Pulmonary artery endothelial cell (primary cell): Measurements from ENCODE around the gene METTL21C. TPM values are rescaled to one million over a fixed set of nuclear protein-coding genes. Genes with fewer than 3 reads are reported as not detected.

Source experiments
- DNase-seq: peaks from one replicate; pipeline ENCODE4 v3.0.0-alpha.2; 2011; ENCODE audit warnings: low read depth, low spot score
- total RNA-seq: library from RNA; depleted of rRNA; stranded (reverse); fragments of >200 nt; gene quantifications from 2 replicates; pipeline ENCODE4 v1.2.3, GENCODE V29; 2014

The METTL21C gene
- total RNA-seq, 1 donor from 2014 or later, result not detected

DNA sequence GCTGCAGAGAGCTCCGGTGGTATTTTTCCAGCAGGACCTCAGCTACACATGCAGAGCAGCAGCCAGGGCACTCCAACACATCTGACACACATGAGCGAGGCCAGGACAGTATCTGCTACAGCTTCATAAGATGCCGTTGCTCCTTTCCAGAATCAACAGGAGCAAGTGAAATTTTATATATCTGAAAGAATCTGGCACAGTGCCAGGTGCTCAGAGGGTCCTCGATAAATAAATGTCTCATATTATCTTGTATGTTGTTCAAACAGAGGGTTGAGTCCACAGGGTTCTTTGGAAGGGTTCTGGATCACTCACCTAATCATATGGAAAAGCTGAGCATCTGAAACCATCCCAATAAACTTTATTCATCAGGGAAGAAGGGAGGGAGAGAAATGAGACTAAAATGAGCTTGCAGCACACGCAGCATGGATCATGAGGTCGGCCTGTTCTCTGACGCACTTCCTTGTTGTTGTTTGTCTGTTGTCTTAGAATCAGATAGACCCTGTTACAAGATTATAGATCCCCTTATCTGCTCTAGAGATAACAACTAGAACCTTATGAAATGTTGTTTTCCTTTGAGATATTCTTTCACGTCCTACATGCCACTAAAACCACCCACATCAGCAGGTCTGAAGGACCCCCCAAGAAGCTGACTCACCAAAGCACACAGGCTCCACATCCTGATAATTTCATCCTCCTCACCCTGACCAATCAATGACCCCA is 3.2 kb upstream of the METTL21C start:
- DNase-seq, result no peak

DNA sequence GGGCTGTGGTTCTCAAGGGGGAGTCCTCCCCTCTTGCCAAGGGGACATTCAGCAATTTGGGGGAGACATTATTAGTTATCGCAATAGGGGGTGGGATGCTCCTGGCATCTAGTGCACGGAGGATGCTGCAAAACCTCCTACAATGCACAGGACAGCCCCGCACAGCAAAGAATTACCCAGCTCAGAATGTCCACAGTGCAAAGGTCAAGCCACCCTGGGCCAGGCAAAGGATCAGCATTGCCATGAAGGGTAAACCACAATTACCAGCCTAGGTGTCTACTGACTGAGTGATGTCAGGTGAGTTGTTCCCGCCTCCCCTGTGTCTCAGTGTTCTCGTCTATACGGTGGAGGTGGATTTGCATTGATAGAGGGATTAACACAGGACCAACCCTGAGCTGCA is 2.4 kb upstream of the METTL21C start:
- DNase-seq, result no peak

GRCh38 chr13:102696465-102696864 is 1.6 kb upstream of the METTL21C start:
- DNase-seq, result no peak

GRCh38 chr13:102693776-102694175 is 1.1 kb downstream of the METTL21C start:
- no peak for DNase-seq

- no peak for DNase-seq
Observed at GRCh38 chr13:102693250-102693649, 1.6 kb downstream of the METTL21C start.

DNA sequence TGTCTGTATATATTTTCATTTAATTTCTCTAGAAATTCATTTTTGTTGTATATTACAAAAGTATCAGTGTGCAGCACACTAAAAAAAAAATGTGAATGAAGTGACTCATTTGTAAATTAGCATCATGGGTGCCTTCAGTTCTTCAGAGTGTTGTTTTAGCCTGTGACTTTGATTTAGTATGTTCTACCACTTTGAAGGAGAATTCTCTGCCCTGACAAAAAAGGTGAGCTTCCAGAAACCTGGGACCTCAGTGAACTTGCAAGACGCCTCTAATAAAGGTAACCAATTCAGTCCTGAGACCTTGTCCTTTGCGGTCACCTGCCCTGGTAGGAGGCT is 2.4 kb downstream of the METTL21C start:
- no peak for DNase-seq

DNA sequence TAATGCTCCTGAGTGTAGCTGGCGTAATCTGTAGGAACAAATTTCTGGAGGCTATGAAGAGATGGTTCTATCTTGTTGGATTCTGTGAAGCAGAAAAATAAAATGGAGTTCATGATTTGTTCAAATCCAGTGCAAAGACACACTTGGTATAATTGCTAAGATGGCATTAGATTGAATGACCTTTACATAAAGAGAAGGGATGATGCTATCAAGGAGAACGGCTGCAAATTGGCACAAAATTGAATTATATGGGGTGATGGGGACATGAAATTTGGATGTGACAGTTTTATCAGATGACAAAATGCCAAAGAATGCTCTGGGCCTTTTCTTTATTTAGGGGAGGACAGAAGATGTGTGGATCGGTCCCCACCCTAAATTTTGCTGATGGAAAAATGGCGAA is 4.0 kb downstream of the METTL21C start:
- no peak for DNase-seq

DNA sequence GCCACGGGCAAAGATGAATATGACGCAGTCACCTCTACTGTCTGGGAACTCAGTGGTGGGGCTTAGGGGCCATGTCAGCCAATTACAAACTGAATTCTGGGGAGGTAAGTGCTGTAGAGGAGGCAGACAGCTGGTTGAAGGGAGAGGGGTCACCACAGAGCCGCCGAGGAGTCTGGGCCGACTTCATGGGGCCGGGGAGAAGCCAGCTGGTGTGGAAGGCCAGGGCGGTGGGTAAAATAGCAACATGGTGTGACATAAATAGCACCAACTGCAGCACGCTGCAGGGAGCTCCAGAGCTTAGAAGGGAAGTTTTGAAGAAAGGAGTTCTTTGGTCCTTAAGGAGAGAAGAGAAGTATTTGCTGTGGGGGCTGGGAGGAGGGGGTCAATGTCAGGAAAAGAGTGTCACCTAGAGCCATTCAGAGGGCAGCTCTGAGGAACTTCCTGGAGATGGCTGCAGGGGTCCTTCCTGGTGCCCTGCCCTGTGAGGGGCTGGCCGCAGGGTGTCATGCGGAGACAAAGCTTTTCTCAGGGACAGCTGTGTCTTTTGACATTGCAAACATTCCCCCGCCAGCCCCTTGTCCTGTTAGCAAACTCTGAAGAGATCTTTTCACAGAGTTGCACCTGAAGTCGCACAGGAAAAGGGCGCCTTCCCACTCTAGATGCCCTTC is 6.4 kb downstream of the METTL21C start:
- DNase-seq, result no peak

DNA sequence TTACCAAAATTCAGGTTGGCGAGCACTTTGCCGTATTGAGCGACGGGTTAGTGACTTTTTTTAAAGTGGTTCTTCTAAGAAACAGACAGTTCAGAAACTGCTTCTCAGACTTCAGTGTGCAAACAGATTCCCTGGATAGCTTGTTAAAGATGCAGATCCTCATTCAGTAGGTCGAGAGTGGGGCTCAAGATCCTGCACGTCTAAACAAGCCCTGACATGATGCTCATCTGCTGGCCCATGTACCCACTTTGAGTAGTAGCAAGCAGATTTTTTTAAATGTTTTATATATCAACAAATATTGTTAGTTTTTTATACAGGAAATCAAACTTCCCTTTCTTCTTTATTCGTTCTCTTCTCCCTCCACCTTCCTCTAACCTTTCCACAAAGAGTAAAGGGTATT is 7.3 kb downstream of the METTL21C start:
- DNase-seq, result no peak

DNA sequence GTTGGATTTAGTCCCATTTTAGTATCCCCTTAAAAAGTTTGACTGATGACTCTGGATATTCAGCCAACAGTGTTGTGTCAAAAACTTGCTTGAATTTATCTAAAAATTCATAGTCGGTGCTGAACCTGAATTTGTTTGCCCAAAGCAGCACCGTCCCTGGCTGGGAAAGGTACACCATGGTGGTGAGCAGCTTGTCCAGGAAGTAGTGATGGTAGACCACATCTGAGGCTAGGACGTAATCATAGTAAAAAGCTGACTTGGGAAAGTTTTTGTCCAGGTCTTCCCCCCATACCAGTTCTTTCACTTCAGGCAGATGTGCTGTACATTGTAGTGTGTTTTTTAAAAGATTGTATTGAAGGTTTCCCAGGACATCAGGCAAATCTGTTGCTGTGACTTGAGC is 8.8 kb downstream of the METTL21C start:
- no peak for DNase-seq

DNA sequence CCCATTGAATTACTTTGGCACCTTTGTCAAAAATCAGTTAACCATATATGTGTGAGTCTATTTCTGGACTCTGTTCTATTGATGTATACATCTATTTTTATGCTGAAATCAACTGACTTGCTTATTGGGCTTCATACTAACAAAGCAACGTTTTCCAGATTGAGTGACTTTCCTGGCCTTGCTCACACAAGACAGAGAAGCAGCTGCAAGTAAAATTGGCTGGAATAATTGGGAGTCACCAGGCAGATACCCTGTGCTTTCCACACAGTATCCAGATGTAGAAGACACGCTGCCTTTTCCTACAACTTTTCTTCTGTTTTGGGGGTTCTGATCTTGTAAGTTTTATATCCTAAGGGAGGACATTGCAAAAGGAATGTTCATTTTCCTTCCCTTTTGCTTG is 11.2 kb downstream of the METTL21C start:
- no peak for DNase-seq

DNA sequence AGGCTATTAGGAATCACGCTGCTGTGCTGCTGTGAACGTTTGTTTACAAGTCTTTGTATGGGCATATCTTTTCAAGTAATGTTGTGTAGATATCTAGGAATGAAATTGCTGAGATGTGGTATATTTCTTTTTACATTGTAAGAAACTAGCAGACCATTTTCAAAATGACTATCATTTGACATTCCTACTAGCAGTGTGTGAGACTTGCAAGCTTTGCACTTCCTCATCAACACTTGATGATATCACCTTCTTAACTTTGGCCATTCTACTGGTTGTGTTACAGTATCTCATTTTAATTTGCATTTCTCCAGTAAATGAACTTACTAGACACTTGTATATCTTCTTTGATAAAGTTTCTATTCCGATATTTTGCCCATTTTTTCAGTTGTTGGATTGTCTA is 12.1 kb downstream of the METTL21C start:
- no peak for DNase-seq

DNA sequence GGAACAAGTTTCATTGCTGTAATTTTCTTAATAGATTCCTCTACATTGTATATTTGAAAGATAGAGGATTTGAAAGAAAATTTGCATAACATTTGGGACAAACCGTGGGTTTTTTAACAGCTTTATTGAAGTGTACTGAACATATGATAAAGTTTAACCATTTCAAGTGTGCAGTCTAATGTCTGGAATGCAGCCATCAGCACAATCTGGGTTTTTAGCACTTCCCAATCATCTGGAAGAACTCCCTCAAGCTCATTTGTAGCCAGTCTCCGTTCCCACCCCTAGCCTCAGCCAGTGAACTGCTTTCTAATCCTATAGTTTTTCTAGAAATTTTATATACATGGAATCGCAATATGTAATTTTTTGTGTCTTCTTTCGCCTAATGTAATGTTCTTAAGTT is 12.6 kb downstream of the METTL21C start:
- no peak for DNase-seq

- DNase-seq, result no peak
Observed at GRCh38 chr13:102680842-102681740, 13.8 kb downstream of the METTL21C start.

- DNase-seq, result no peak
Observed at GRCh38 chr13:102680133-102680717, 14.6 kb downstream of the METTL21C start.

GRCh38 chr13:102679449-102680132 is 15.3 kb downstream of the METTL21C start:
- DNase-seq, result no peak

- DNase-seq, result no peak
Observed at GRCh38 chr13:102678339-102679107, 16.3 kb downstream of the METTL21C start.

DNA sequence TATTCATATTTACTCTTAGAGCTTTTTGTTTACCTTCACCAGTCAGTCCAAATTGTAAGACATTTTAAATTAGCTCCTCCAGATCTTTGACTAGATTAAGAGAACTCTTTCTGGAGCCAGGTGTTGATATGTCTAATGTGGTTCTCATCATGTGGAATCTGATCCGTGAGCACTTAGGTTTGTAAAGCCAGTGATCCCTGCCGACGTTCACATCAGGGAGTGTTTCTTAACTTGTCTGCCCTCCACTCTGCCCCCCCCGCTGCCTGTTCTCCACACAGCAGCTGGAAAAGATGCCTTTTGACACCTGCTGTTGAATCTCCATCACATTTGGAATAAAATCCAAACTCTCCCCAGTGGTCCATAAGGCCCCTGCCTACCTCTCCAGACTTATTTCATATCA is 17.7 kb downstream of the METTL21C start:
- no peak for DNase-seq

DNA sequence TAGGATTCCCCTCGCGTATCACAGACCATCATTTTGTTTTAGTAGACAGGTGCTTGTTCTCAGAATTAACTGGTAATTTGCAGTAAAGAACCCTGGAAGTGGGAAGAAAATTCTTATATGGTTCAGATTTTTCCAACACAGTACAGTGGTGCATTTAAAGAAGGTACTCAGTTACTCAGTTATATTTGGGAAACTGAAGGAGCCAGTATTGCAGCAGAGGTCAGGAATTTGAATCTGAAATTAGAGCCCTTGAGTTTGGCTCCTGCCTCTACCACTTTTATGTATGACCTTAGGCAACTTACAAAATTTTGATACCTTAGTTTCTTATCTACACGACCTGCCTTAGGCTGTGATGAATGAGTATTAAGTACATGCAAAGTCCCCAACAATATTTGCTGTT is 19.7 kb downstream of the METTL21C start:
- DNase-seq, result no peak

DNA sequence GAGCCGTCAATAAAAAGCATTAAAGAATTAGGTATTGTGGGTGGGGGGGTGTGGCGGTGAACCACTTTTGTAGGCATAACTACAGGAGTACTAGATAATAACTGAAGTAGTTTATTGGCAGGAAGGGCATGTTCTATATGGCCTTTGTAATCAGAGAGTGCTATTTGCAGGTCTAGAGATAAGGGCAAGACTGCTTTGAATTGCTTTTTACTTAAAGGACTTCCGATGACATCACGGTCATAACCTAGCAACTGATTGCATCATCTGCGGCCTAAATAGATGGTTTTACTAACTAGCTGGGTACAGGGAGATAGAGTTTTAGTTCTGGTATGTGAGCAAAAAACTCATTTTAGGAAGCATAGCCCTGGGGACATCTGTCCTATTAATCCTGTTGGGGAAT is 24.7 kb downstream of the METTL21C start:
- DNase-seq, result no peak

- DNase-seq, result no peak
Observed at GRCh38 chr13:102667911-102668310, 26.9 kb downstream of the METTL21C start.
